GM19463 (cell line): ENCODE measurements around the gene TRIM4.
"Not testable (repeated sequence)": the region's sequence is repeated elsewhere in the genome, so short reads cannot be mapped to it uniquely, and the experiment has no call there.

Experiments used
- ATAC-seq: cut with Tn5 transposase; IDR thresholded peaks from one replicate; pipeline ENCODE4 v1.9.1; 2021; ENCODE audit warnings: mild to moderate bottlenecking, moderate library complexity; ENCODE audit not compliant: unreplicated experiment

TRIM4 gene, protein sequence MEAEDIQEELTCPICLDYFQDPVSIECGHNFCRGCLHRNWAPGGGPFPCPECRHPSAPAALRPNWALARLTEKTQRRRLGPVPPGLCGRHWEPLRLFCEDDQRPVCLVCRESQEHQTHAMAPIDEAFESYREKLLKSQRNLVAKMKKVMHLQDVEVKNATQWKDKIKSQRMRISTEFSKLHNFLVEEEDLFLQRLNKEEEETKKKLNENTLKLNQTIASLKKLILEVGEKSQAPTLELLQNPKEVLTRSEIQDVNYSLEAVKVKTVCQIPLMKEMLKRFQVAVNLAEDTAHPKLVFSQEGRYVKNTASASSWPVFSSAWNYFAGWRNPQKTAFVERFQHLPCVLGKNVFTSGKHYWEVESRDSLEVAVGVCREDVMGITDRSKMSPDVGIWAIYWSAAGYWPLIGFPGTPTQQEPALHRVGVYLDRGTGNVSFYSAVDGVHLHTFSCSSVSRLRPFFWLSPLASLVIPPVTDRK

DNA sequence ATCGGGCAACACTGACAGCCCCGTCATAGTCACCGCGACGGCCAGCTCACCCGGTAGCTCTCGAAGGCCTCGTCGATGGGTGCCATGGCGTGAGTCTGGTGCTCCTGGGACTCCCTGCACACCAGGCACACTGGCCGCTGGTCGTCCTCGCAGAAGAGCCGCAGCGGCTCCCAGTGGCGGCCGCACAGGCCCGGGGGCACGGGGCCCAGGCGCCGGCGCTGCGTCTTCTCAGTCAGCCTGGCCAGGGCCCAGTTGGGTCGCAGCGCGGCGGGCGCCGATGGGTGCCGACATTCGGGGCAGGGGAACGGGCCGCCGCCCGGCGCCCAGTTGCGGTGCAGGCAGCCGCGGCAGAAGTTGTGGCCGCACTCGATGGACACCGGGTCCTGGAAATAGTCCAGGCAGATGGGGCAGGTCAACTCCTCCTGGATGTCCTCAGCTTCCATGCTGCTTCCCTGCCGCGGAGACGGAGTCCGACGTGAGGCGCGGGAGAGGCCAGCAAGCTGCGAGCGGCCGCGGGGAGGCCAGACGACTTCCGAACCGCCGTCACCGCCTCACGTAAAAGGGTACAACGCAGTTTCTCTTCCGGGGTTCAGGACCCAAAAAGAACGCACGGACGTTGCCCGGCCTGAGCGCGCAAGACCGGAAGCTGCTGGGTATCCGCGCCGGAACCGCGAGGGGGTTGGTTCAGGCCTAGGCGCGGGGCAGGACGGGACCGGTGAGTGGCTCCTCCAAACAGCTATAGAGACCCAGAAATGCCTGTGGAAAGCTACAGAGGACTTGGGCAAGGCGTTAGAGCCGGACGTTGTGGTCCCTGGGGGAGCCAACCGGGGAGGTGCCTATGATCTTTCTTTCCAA is at the start of gene TRIM4:
TSS of gene TRIM4 (minus strand) at position 572 of the 855 bp plus-strand sequence. CDS start at position 443, 129 bp downstream.
- ATAC-seq, result peak; percentile 96

DNA sequence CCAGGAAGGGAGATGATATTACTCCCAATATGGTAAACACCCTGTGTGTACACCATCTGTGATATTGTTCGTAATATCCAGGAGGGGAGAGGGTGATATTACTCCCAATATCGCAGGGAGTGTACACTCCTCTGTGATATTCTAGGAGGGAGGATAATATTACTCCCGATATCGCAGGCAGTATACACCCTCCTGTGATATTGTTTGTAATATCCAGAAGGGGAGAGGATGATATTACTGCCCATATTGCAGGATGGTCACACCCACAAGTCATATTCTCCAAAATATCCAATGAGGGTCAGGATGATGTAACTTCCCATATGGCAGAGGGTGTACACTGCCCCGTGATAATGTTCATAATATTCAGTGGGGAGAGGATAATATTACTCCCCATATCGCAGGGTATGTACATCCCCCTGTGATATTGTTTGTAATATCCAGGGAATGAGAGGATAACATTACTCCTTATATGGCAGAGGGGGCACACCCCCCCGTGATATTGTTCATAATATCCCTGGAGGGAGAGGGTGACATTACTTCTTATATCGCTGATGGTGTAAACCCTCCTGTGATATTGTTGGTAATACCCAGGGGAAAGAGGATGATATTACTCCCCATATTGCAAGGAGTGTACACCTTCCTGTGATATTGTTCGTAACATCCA is 39.4 kb upstream of the TRIM4 start:
- ATAC-seq, result no peak

GRCh38 chr7:99955247-99955646 is 35.9 kb upstream of the TRIM4 start:
- ATAC-seq, result no peak

DNA sequence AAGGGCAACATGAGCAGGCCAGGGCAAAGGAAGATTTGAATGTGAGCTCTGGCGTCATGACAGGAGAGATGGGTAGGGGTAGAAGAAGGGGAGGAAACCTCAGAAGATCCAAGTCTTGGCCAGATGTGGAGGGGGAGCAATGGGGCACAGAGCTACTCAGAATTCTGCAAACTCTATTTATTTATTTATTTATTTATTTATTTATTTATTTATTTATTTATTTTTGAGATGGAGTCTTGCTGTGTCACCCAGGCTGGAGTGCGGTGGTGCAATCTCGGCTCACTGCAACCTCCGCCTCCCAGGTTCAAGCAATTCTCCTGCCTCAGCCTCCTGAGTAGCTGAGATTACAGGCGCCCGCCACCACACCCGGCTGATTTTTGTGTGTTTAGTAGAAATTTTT is 35.3 kb upstream of the TRIM4 start:
- not testable (repeated sequence) for ATAC-seq

GRCh38 chr7:99953649-99954048 is 34.3 kb upstream of the TRIM4 start:
- ATAC-seq, result no peak

- ATAC-seq, result not testable (repeated sequence)
These were observed 33.3 kb upstream of the TRIM4 start for GRCh38 chr7:99952649-99953048.

GRCh38 chr7:99950819-99951218 is 31.5 kb upstream of the TRIM4 start:
- not testable (repeated sequence) for ATAC-seq

DNA sequence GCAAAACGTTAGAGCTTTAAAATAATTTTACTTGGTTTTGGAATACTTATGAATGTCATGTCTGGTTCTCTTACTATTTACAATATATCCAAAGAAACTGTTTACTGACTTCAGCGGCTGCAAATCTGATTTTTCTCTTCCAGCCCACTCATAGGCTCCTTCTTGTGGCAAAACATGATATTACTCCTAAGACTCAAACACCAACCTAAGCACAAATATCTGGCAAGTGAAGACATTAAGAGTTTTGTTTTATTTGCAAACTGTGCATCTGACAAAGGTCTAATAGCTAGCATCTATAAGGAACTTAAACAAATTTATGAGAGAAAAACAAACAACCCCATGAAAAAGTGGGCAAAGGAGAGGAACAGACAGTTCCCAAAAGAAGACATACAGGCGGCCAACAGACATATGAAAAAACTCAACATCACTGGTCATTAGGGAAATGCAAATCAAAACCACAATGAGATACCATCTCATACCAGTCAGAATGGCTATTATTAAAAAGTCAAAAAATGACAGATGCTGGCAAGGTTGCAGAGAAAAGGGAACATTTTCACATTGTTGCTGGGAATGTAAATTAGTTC is 30.4 kb upstream of the TRIM4 start:
- no peak for ATAC-seq

- no peak for ATAC-seq
These were observed 28.3 kb upstream of the TRIM4 start for GRCh38 chr7:99947608-99948007.

DNA sequence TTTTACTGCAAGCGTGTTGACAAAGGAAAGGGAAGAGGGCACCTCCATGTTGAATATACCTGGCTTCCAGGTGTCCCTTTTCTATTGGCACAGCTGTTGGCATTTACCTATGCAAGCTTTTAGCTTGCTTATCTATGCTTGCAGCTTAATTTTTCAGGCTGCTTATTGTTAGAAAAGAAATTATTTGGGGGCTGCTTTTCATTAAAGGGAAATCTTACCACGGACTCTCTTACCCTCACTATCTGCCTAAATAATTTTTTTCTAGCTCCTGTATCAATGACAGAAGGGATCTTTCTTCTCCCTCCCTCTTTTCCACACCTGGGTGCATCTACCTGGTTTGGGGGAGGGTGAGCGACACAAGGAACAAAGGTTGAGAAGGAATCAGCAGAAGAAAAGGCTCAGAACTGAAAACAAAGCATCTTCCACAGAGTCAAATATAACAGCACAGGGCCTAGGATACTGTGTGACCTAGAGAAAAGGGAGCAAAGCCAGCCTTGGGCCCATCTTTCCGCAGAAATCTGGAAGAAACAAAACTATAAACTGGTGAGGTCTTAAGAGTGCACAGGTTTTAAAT is 25.3 kb upstream of the TRIM4 start:
- no peak for ATAC-seq

DNA sequence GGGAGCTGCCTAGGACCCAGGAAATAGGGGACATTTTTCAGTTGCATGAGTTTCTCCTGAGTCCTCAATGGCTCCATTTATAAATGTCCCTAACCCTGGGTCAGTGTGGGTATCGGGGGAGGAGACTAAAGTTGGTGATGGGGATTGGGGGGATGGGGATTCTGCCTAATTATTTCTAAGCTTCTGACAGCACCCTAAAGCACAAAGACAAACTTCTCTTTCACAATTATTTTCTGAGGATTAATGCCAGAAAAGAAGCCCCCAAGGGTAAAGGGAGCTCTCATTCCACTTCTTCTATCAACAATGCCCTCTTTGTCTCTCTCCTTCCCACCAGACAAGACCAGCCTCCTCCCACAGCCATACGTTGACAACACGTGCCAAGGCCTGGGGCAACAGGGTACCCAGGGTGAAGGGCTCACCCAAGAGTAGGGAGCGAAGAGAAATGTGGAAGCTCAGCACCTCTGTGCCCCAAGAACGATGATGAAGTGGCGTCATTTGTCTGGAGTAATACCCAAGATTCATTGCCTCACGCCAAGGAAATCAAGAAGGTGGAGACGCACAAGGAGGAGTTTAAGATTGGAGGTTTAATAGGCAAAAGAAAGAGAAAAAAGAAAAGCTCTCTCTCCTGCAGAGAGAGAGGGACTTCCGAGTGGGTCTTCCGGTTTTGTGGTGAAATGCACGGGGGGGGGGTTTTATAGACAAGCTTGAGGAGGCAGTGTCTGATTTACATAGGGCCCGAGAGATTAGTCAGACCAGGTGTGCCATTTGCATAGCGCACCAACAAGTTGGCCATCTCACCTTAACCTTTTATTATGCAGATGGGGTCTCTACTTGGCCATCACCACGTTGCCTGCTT is 24.5 kb upstream of the TRIM4 start:
- no peak for ATAC-seq

- ATAC-seq, result no peak
These were observed 19.0 kb upstream of the TRIM4 start for GRCh38 chr7:99938296-99938695.

- ATAC-seq, result not testable (repeated sequence)
These were observed 15.7 kb upstream of the TRIM4 start for GRCh38 chr7:99935009-99935408.

- ATAC-seq, result no peak
These were observed 11.0 kb upstream of the TRIM4 start for GRCh38 chr7:99930376-99930775.

DNA sequence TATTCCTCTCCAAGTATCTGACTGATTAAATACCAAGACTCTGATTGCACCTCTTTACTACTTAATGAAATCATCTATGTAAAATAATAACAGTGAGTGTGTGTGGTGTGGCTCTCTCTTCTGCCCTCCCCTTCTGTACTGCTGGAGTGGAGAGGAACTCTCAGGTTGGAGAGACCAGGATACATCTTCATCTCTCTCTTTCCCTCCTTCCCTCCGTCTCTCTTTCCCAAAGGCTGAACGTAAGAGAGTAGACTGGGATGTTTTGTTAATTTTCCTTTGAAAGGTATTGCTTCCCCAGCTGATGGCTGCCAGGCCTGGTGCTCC is 10.4 kb upstream of the TRIM4 start:
- ATAC-seq, result no peak

DNA sequence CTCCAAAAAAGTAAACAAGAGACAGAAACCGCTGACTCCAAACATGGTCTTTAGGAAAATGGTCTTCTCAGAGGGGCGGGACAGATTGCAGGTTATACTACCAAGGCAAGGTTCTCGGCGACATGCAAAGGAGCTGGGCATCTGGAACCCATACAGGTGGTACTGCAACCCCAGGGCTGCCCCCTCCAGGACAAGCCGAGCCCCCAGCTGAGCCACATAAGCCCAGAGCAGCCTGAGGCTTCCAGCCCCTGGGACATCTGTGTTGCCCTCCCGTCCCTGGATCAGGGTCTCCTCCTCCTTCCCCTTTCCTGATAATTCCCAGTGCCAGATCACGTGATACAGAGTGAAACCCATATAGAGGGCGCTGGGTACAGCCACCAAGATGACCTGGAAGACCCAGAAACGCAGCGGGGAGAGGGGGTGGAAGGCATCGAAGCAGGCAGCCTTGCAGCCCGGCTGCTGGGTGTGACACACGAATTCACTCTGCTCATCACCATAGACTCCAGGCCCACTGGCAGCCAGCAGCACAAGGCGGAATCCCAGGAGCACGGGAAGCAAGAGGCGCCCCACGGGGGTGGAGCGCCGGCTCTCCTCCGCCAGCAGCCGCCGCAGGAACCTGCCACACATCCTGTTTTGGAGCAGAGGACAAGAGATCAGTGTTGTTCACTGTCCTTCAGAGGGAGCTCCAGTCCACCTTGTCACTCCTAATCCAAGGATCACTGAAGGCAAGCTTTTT is 9.8 kb upstream of the TRIM4 start, which contains the start of gene GJC3:
TSS of gene GJC3 (minus strand) at position 627 of the 736 bp plus-strand sequence. CDS start at position 627, 0 bp downstream.
- ATAC-seq, result no peak

GRCh38 chr7:99928188-99928587 is 8.9 kb upstream of the TRIM4 start:
- ATAC-seq, result no peak

GRCh38 chr7:99927536-99927935 is 8.2 kb upstream of the TRIM4 start:
- no peak for ATAC-seq

DNA sequence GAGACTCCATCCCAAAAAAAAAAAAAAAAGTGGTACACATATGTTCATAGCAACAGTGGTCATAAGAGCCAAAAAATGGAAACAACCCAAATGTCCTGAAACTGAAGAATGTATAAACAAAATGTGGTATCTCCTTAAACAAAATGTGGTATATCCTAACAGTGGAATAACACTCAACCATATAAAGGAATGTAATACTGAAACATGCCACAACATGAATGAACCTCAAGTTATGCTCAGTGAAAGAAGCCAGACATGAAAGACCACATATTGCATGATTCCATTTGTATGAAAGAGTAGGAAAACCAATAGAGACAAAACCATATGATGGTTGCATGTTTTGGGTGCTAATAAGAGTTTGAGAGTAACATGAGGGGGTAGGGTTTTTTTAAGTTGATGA is 7.0 kb upstream of the TRIM4 start:
- ATAC-seq, result no peak
